ENCODE measurements around the gene SNHG17.

Gene SNHG17

DNA sequence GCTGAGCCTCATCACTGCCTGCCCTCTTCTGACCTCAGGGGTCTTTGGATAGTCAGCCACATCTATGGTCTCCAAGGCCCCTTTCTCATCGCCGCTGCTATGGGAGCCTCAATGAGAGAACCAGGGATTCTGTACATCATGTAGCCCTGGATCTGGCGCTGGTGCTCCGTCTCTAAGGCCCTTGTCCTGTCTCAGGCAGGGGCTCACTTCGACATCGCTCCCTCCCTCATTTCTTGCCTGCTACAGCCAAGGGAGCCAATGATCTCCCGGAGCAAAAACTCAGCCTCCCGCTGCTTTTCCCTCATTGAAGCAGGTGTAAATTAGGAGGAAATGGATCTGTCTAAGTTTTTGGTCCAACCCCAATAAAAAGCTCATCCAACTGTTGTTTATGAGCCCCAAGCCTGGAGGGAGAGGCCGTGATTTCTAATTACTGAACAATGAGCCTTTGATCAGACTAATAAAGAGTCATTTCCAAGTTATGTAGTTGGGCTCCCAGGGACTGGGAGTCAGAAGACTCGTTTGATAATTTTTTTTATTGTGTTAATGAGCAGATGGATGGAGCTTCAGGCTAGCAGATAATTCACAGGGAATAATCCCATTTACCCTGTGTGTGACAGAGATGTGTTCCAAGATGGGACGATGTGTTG, 58.0 kb downstream of the SNHG17 start:
- in situ Hi-C loops (cut with MboI; ENCODE audit: low sequenced_read_pairs, unreplicated experiment): no loop called here
- DNase-seq (ENCODE audit: low spot score): no peak
- TF ChIP-seq, protein P1, sequence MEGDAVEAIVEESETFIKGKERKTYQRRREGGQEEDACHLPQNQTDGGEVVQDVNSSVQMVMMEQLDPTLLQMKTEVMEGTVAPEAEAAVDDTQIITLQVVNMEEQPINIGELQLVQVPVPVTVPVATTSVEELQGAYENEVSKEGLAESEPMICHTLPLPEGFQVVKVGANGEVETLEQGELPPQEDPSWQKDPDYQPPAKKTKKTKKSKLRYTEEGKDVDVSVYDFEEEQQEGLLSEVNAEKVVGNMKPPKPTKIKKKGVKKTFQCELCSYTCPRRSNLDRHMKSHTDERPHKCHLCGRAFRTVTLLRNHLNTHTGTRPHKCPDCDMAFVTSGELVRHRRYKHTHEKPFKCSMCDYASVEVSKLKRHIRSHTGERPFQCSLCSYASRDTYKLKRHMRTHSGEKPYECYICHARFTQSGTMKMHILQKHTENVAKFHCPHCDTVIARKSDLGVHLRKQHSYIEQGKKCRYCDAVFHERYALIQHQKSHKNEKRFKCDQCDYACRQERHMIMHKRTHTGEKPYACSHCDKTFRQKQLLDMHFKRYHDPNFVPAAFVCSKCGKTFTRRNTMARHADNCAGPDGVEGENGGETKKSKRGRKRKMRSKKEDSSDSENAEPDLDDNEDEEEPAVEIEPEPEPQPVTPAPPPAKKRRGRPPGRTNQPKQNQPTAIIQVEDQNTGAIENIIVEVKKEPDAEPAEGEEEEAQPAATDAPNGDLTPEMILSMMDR (IDR thresholded peaks at IDR 0.05; ENCODE audit: borderline replicate concordance, control extremely low read depth, extremely low read depth, insufficient read depth, missing control alignments): no peak

DNA sequence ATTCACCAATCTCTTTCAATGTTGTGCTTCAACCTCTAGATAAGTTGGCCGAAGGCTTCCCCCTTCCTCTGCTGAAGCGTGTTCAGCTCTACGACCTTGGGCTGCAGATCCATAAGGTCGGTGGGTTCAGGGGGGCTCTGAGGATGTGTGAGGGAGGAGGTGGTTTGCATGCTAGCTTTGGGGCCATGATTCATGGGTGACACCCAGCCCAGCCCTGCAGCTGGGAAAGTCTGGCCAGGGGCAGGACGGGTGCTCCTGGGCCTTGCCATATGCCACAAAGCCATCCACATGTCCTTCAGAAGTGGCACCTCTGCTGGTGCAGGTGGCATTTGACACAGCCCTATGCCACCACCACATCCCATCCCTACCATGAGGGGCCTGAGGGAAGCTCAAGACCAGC, 61.2 kb downstream of the SNHG17 start:
- in situ Hi-C loops (cut with MboI; ENCODE audit: low sequenced_read_pairs, unreplicated experiment): no loop called here
- no peak for DNase-seq (ENCODE audit: low spot score)
- TF ChIP-seq, protein P1 (IDR thresholded peaks at IDR 0.05; ENCODE audit: borderline replicate concordance, control extremely low read depth, extremely low read depth, insufficient read depth, missing control alignments): no peak

DNA sequence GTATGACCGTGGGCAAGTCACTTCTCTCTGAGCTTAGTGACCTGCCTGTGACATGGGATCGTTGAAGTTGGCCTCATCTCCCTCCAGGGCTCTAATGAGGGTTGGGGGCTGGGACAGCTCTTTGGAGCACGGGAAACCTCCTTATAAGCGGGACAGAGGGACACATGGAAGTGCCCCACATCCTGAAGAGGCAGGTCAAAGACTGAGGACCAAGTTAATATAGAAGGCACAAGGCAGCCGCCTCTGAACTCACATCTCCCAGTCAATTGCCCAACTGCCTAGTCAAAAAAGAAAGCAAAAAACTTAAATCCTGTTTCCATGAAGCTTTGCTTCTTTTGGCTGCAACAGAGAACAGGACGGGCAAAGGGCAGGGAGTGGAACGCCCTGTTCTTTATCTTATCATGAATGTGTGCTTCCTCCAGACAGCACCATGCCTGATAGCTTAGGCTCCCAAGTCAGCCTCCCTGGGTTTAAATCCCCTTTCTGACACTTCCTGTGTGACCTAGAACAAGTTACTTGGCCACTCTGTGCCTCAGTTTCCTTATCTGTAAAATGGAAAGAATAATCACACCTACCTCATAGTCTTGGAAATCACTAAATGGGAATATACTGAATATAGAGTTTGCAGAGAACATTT, 61.8 kb downstream of the SNHG17 start:
- in situ Hi-C loops (cut with MboI; ENCODE audit: low sequenced_read_pairs, unreplicated experiment): no loop called here
- DNase-seq (ENCODE audit: low spot score): no peak
- TF ChIP-seq, protein P1 (IDR thresholded peaks at IDR 0.05; ENCODE audit: borderline replicate concordance, control extremely low read depth, extremely low read depth, insufficient read depth, missing control alignments): no peak

DNA sequence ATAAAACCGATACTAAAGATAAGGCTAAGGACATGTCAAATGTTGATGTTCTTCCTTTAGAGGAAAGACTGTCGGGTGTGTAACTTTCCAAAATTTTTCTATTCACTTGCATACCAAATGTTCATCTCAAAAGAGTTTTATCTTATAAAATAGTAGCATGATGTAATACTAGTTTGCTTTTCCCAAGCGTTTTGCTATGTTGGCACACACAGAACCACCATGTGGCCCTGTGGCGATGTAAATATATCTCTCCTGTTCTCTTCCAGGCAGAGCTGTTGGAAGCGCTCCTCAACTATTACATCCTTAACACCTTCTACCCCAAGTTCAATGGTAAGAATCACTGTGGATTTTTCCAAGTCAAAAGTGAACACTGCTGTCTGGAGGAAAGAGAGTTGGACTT, 62.3 kb downstream of the SNHG17 start:
- in situ Hi-C loops (cut with MboI; ENCODE audit: low sequenced_read_pairs, unreplicated experiment): no loop called here
- TF ChIP-seq, protein P1 (IDR thresholded peaks at IDR 0.05; ENCODE audit: borderline replicate concordance, control extremely low read depth, extremely low read depth, insufficient read depth, missing control alignments): no peak
- DNase-seq (ENCODE audit: low spot score): no peak
